GM18870 (cell line): ENCODE results near the gene CXCL11.
"Not testable (repeated sequence)": the region's sequence is repeated elsewhere in the genome, so short reads cannot be mapped to it uniquely, and the experiment has no call there.

Source experiments
- ATAC-seq: cut with Tn5 transposase; IDR thresholded peaks from one replicate; pipeline ENCODE4 v1.9.1; 2021; ENCODE audit warnings: moderate library complexity; ENCODE audit not compliant: unreplicated experiment

Gene CXCL11

GRCh38 chr4:76043306-76043705 is 7.4 kb upstream of the CXCL11 start:
- not testable (repeated sequence) for ATAC-seq

GRCh38 chr4:76042241-76042998 is 6.5 kb upstream of the CXCL11 start:
- ATAC-seq: not testable (repeated sequence)

GRCh38 chr4:76036855-76037254 is 985 bp upstream of the CXCL11 start:
- ATAC-seq: no peak

- ATAC-seq: no peak
Observed at GRCh38 chr4:76035141-76035540, 729 bp downstream of the CXCL11 start.

GRCh38 chr4:76029300-76029699 is 6.6 kb downstream of the CXCL11 start:
- ATAC-seq: no peak

GRCh38 chr4:76028350-76028765 is 7.5 kb downstream of the CXCL11 start:
- ATAC-seq: no peak

- ATAC-seq: no peak
Observed at GRCh38 chr4:76024065-76024464, 11.8 kb downstream of the CXCL11 start.

- no peak for ATAC-seq
Observed at GRCh38 chr4:76023389-76023788, 12.5 kb downstream of the CXCL11 start, which contains the start of gene CXCL10. Gene CXCL10 (minus strand): TSS chr4:76023497. CDS start chr4:76023431, 66 bp downstream.

GRCh38 chr4:76022677-76023076 is 13.2 kb downstream of the CXCL11 start:
- no peak for ATAC-seq

GRCh38 chr4:76022031-76022430 is 13.8 kb downstream of the CXCL11 start:
- ATAC-seq: no peak

GRCh38 chr4:76017056-76017686 is 18.7 kb downstream of the CXCL11 start:
- no peak for ATAC-seq

GRCh38 chr4:76016393-76016792 is 19.5 kb downstream of the CXCL11 start:
- ATAC-seq: peak; percentile 61

- no peak for ATAC-seq
Observed at GRCh38 chr4:76013540-76013939, 22.3 kb downstream of the CXCL11 start.

- no peak for ATAC-seq
Observed at GRCh38 chr4:76012388-76012801, 23.5 kb downstream of the CXCL11 start.

- ATAC-seq: peak; percentile 70
Observed at GRCh38 chr4:76011700-76012387, 24.0 kb downstream of the CXCL11 start.

- no peak for ATAC-seq
Observed at GRCh38 chr4:76011018-76011670, 24.7 kb downstream of the CXCL11 start.

- no peak for ATAC-seq
Observed at GRCh38 chr4:76010576-76010975, 25.3 kb downstream of the CXCL11 start.

- ATAC-seq: no peak
Observed at GRCh38 chr4:76009311-76009710, 26.6 kb downstream of the CXCL11 start.

- ATAC-seq: no peak
Observed at GRCh38 chr4:76007089-76007862, 28.6 kb downstream of the CXCL11 start, which contains the start of gene CXCL9. Gene CXCL9 (minus strand): TSS chr4:76007509. CDS start chr4:76007449, 60 bp downstream.

GRCh38 chr4:76003620-76004019 is 32.2 kb downstream of the CXCL11 start:
- no peak for ATAC-seq
